HL-60 (cell line): ENCODE results near the gene VWA3B.

Experiments used
- DNase-seq, 2 experiments: peaks; one replicate each; pipeline ENCODE4 v3.0.0-alpha.2; 2010 to 2020; ENCODE audit warnings: low read depth in 1 of 2, low spot score in 1 of 2
- H3K27ac ChIP-seq: fragments of 250-450 bp; sonication (Bioruptor Pico); replicated peaks from 2 replicates; pipeline ENCODE4 v1.5.1; 2020; ENCODE audit warnings: mild to moderate bottlenecking, moderate library complexity
- H3K27me3 ChIP-seq: fragments of 250-450 bp; sonication (Bioruptor Pico); 2 replicates; pipeline ENCODE4 v1.5.1; 2021; ENCODE audit warnings: mild to moderate bottlenecking, moderate library complexity; ENCODE audit not compliant: insufficient read depth, poor library complexity, severe bottlenecking
- H3K4me3 ChIP-seq: replicated peaks from 2 replicates; pipeline ENCODE4 v1.5.1; 2011; ENCODE audit warnings: mild to moderate bottlenecking, control low read depth, low read length; ENCODE audit not compliant: insufficient read depth
- GABPA ChIP-seq: IDR thresholded peaks from 2 replicates; pipeline ENCODE4 v1.6.1; 2012; ENCODE audit warnings: low read depth
- POLR2AphosphoS5 ChIP-seq: IDR thresholded peaks from 2 replicates; pipeline ENCODE4 v1.6.1; 2012; ENCODE audit warnings: low read depth
- SPI1 ChIP-seq: IDR thresholded peaks from 2 replicates; pipeline ENCODE4 v1.6.1; 2012; ENCODE audit warnings: low read depth, mild to moderate bottlenecking, borderline replicate concordance
- TF ChIP-seq, protein P1 (sequence below): IDR thresholded peaks from 2 replicates; pipeline ENCODE4 v1.6.1; 2012; ENCODE audit warnings: low read depth; ENCODE audit not compliant: insufficient replicate concordance
- TF ChIP-seq, protein P2 (sequence below): IDR thresholded peaks from one replicate; pipeline ENCODE4 v1.5.1; 2011; ENCODE audit warnings: low read length, control low read depth, inconsistent platforms; ENCODE audit not compliant: insufficient read depth

VWA3B gene

DNA sequence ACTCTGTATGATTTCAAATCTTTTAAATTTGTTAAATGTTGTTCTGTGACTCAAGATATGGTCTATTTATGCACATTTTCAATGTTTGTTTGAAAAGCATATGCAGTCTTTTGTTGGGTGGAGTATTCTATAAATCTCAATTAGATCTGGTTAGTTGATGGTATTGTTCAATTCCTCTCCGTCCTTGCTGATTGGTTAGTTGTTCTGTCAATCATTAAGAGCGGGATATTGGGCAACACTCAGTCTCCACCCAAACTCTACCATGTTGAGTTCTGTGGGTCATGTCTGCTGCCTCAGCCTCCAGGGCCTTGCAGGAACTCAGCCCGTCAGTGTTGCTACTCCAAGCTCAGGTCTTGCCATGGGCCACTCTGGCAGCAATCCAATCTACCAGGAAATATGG, 118.9 kb downstream of the VWA3B start:
- TF ChIP-seq GABPA (no peak), SPI1 (no peak), POLR2AphosphoS5 (no peak)
- TF ChIP-seq, protein P1, sequence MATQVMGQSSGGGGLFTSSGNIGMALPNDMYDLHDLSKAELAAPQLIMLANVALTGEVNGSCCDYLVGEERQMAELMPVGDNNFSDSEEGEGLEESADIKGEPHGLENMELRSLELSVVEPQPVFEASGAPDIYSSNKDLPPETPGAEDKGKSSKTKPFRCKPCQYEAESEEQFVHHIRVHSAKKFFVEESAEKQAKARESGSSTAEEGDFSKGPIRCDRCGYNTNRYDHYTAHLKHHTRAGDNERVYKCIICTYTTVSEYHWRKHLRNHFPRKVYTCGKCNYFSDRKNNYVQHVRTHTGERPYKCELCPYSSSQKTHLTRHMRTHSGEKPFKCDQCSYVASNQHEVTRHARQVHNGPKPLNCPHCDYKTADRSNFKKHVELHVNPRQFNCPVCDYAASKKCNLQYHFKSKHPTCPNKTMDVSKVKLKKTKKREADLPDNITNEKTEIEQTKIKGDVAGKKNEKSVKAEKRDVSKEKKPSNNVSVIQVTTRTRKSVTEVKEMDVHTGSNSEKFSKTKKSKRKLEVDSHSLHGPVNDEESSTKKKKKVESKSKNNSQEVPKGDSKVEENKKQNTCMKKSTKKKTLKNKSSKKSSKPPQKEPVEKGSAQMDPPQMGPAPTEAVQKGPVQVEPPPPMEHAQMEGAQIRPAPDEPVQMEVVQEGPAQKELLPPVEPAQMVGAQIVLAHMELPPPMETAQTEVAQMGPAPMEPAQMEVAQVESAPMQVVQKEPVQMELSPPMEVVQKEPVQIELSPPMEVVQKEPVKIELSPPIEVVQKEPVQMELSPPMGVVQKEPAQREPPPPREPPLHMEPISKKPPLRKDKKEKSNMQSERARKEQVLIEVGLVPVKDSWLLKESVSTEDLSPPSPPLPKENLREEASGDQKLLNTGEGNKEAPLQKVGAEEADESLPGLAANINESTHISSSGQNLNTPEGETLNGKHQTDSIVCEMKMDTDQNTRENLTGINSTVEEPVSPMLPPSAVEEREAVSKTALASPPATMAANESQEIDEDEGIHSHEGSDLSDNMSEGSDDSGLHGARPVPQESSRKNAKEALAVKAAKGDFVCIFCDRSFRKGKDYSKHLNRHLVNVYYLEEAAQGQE: no peak
- TF ChIP-seq, protein P2, sequence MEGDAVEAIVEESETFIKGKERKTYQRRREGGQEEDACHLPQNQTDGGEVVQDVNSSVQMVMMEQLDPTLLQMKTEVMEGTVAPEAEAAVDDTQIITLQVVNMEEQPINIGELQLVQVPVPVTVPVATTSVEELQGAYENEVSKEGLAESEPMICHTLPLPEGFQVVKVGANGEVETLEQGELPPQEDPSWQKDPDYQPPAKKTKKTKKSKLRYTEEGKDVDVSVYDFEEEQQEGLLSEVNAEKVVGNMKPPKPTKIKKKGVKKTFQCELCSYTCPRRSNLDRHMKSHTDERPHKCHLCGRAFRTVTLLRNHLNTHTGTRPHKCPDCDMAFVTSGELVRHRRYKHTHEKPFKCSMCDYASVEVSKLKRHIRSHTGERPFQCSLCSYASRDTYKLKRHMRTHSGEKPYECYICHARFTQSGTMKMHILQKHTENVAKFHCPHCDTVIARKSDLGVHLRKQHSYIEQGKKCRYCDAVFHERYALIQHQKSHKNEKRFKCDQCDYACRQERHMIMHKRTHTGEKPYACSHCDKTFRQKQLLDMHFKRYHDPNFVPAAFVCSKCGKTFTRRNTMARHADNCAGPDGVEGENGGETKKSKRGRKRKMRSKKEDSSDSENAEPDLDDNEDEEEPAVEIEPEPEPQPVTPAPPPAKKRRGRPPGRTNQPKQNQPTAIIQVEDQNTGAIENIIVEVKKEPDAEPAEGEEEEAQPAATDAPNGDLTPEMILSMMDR: no peak
- no peaks in the 10 kb centered on the region for H3K27me3 ChIP-seq

DNA sequence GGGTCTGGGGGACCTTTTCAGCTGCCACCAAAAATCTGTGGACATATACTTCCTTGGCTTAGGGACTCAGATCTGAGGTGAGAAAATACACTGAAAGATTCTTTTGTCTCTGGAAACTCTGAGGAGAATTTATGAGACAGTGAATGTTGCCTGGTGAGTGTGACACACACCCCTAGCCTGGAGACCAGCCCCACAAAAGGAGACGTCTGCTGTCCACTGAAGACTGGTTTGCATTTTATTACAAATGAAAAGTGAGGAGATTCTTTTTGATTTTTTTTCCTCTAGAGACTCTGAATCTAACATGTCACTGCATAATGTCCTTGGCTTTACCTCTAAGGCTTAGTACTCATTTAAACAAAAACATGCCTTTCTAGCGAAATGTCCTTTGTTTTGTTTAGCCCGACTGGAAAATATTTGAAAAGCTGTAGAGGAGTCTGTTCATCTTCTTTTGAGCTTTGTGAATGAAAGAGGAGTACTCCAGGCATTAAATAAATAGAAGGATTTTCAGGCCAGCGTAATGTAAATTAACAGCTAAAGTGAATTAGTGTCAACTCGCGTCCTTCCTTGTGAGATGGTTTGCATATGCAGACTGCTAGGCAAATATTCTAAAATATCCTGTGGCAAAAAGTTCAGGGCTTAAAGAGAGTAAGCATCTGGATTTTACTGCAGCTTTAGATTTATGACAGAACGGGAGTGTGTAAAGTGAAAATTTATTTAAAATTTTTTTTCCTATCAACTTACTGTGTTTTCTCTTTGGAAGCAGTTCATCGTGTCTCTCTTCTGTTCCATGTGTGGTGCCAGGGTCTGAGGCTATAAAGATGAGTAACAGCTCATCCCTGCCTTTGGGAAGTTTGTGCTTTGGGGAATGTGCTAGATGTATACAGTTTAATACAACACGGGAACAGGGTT, 125.4 kb downstream of the VWA3B start:
- no peak for DNase-seq
- Histone ChIP-seq H3K27me3 (peaks cover 3% of the 10 kb centered on the region), H3K27ac (no peak overlapping the region), H3K4me3 (no peak overlapping the region)
- TF ChIP-seq SPI1: no peak
- TF ChIP-seq, protein P2: no peak
- TF ChIP-seq GABPA: no peak
- TF ChIP-seq POLR2AphosphoS5: no peak
- TF ChIP-seq, protein P1: no peak

More for the DNA sequence above, 118.9 kb downstream of the VWA3B start:
- peak in 1 of 2 experiments; percentile 1 for DNase-seq
- Histone ChIP-seq H3K4me3 (no peak overlapping the region), H3K27ac (no peak overlapping the region)

DNA sequence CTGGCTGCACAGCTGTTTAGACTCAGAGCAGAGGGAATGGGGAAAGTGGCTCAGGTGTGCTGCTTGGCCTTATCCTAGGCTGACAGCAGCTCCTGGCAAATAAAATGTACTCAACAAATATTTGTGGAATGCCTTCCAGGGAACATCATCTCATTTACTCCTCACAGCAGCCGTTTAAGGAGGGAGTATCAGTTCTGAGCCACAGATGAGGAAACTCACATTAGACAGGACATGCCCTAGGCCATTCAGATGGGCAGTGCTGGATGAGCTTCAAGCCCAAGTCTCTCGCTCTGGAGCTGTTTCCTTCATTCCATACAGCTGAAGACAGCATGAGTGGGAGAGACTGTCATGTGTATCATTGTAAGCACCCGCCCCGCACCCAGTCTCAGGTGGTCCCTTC, 129.6 kb downstream of the VWA3B start:
- no peak overlapping the region for H3K4me3 ChIP-seq
- no peak for TF ChIP-seq GABPA
- no peak for DNase-seq
- H3K27ac ChIP-seq: no peak overlapping the region
- peaks cover 3% of the 10 kb centered on the region for H3K27me3 ChIP-seq

DNA sequence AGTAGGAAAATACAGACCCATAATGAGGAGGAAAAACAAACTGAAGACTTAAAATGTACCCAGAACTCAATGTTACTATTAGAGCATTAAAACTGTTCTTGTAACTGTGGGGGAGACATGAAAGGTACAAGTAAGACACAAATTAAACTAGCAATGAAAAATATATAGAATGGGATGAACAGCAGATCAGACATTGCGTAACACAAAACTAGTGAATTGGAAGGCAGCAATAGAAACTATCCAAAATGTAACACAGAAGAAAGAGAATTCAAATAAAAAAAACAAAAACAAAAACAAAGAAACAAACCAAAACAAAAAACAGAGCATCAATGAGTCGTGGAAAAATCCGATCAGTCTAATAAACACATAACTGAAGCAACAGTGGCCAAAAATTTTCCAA, 132.2 kb downstream of the VWA3B start:
- Histone ChIP-seq H3K27me3 (no peaks in the 10 kb centered on the region), H3K27ac (no peak overlapping the region), H3K4me3 (no peak overlapping the region)
- TF ChIP-seq, protein P1: no peak
- TF ChIP-seq POLR2AphosphoS5 (no peak), GABPA (no peak)
- no peak for DNase-seq
